Retinal pigment epithelial cell (primary cell): Measurements from ENCODE around the gene FRMD4A.

ENCODE experiments used
- DNase-seq: peaks from one replicate; pipeline ENCODE4 v3.0.0-alpha.2; 2010; ENCODE audit warnings: low read depth
- H3K4me3 ChIP-seq: 2 replicates; pipeline ENCODE4 v1.5.1; 2011; ENCODE audit warnings: mild to moderate bottlenecking, low read length, control low read depth, moderate library complexity
- TF ChIP-seq, protein P1 (sequence below): conservative IDR thresholded peaks from 2 replicates; pipeline ENCODE4 v1.5.1; 2011; ENCODE audit warnings: low read depth, low read length, control low read depth, inconsistent platforms

FRMD4A gene

GRCh38 chr10:13724484-13724883 is 606.2 kb downstream of the FRMD4A start:
- H3K4me3 ChIP-seq: no peak overlapping the region
- DNase-seq: no peak
- TF ChIP-seq, protein P1, sequence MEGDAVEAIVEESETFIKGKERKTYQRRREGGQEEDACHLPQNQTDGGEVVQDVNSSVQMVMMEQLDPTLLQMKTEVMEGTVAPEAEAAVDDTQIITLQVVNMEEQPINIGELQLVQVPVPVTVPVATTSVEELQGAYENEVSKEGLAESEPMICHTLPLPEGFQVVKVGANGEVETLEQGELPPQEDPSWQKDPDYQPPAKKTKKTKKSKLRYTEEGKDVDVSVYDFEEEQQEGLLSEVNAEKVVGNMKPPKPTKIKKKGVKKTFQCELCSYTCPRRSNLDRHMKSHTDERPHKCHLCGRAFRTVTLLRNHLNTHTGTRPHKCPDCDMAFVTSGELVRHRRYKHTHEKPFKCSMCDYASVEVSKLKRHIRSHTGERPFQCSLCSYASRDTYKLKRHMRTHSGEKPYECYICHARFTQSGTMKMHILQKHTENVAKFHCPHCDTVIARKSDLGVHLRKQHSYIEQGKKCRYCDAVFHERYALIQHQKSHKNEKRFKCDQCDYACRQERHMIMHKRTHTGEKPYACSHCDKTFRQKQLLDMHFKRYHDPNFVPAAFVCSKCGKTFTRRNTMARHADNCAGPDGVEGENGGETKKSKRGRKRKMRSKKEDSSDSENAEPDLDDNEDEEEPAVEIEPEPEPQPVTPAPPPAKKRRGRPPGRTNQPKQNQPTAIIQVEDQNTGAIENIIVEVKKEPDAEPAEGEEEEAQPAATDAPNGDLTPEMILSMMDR: no peak

DNA sequence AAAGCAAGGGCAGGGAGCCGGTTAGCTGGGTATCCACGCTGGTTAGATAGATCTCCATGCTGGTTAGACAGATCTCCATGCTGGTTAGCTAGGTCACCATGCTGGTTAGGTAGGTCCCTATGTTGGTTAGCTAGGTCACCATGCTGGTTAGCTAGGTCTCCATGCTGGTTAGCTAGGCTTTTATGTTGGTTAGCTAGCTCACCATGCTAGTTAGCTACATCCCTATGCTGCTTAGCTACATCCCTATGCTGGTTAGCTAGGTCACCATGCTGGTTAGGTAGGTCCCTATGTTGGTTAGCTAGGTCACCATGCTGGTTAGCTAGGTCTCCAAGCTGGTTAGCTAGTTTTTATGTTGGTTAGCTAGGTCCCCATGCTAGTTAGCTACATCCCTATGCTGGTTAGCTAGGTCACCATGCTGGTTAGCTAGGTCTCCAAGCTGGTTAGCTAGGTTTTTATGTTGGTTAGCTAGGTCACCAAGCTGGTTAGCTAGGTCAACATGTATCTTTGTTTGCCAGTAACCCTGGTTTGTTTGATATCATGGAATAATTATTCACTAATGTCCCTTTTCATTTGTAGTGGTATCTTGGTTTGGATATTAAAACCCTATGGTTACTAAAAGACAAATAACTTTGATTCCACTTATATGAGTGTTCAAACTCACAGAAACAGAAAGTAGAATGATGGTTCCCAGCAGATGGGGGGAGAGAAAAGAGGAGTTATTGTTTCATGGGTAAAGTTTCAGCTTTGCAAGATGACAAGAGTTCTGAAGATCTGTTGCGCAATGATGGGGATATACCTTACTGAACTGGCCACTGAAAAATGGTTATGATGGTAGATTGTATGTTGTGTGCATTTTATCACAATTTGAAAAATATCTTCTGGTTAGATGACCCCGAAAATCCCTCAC is 607.7 kb downstream of the FRMD4A start:
- no peak for DNase-seq
- no peak overlapping the region for H3K4me3 ChIP-seq
- TF ChIP-seq, protein P1: no peak

DNA sequence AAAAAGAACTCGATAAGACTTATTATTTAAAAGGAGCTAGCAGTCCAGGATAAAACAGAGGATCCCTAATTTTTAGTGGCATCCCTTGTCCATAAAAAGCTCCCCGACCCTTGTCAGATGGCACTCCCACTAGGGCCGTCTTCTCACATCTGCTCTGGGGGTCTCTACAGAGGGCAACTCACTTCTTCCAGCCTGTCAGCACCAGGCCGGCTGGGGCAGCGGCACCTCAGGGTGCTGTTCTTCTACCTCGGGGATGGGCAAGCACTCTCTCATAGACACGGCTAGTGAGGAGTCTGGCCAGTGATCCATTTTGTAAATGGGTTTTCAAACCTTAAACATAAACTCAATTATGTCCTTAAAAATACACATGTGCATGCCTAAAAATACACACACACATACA is 609.2 kb downstream of the FRMD4A start:
- no peak for DNase-seq
- H3K4me3 ChIP-seq: no peak overlapping the region
- TF ChIP-seq, protein P1: no peak

DNA sequence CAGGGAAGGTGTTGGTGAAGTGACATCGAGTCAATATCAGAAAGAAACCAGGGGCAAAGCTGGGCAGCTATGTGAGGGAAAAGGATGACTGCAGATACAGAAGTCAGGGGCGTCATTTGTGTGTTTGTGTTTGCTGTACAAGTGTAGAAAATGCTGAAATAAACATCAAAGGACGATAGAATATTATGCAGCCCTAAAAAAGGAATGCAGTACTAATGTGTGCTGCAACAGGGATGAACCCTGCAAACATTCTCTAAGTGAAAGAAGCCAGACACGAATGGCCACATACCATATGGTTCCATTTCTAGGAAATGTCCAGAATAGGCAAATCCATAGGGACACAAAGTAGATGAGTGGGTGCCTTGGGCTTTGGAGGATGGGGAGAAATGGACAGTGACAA is 610.0 kb downstream of the FRMD4A start:
- no peak overlapping the region for H3K4me3 ChIP-seq
- TF ChIP-seq, protein P1: no peak
- no peak for DNase-seq

GRCh38 chr10:13719425-13719824 is 611.3 kb downstream of the FRMD4A start:
- no peak for DNase-seq
- no peak overlapping the region for H3K4me3 ChIP-seq
- TF ChIP-seq, protein P1: no peak

GRCh38 chr10:13718820-13719219 is 611.9 kb downstream of the FRMD4A start:
- H3K4me3 ChIP-seq: no peak overlapping the region
- no peak for DNase-seq
- TF ChIP-seq, protein P1: no peak
